ENCODE results near the gene MGAT4C.
"Not testable (repeated sequence)": the region's sequence is repeated elsewhere in the genome, so short reads cannot be mapped to it uniquely, and the experiment has no call there.

MGAT4C gene

DNA sequence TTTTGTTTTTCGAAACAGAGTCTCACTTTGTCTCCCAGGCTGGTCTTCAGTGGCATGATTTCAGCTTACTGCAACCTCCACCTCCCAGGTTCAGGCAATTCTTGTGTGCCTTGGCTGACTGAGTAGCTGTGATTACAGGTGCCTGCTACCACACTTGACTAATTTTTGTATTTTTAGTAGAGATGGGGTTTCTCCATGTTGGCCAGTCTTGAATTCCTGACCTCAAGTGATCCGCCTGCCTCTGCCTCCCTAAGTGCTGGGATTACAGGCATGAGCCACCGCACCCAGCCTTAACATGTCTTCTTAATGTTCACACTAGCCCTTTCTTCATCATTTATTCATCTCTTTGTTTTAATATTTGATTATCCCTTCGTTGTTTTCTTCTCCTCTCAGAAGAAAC is 197.1 kb downstream of the MGAT4C start:
- not testable (repeated sequence) for H3K9me3 ChIP-seq (ENCODE audit: control insufficient read depth, insufficient read depth, low read length); H3K27ac ChIP-seq (ENCODE audit: low read depth, low read length); H3K4me3 ChIP-seq (ENCODE audit: low read depth, low read length); H3K36me3 ChIP-seq (ENCODE audit: control insufficient read depth, insufficient read depth, low read length); H3K4me1 ChIP-seq (ENCODE audit: control insufficient read depth, insufficient read depth, low read length); H3K9ac ChIP-seq (ENCODE audit: low read depth, low read length); H3K27me3 ChIP-seq (ENCODE audit: control insufficient read depth, insufficient read depth, low read length)

DNA sequence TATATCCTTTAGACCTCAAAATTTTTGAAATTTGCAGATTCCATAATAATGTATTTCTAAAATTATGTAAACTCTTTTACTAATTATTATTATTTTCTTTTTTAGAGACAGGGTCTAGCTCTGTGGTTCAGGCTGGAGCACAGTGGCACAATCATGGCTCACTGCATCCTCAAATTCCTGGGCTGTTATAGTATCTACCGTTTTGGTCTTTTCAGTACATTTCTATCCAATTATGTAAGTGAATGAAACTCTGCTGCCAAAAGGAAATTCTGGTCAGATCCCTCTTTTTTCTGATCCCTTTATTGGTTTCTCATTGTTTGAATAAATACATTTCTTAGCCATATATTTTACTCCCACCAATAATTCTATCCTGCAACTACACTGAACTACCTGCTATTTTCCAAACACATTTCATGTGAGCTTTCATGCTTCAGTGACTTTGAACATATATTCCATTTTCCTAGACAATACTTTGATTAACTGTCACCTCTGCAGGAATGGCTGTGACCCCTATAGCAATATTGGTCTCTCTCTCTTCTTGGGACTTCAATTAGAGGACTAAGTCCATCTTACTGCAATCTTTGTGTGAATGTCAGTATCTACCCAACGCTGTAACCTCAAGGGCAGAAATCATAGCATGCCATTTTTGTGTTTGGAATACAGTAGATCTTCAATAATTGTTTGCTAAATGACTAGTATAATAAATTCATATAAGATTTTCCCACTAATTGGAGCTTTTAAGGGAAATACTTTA is 198.9 kb downstream of the MGAT4C start:
- H3K27ac ChIP-seq (ENCODE audit: low read depth, low read length): no peak overlapping the region
- no peaks in the 10 kb centered on the region for H3K4me1 ChIP-seq (ENCODE audit: control insufficient read depth, insufficient read depth, low read length)
- no peaks in the 10 kb centered on the region; the same call in 1 of the 2 replicates for H3K9me3 ChIP-seq (ENCODE audit: control insufficient read depth, insufficient read depth, low read length)
- no peak overlapping the region for H3K9ac ChIP-seq (ENCODE audit: low read depth, low read length)
- H3K4me3 ChIP-seq (ENCODE audit: low read depth, low read length): no peak overlapping the region
- H3K27me3 ChIP-seq (ENCODE audit: control insufficient read depth, insufficient read depth, low read length): no peaks in the 10 kb centered on the region
- no peaks in the 10 kb centered on the region for H3K36me3 ChIP-seq (ENCODE audit: control insufficient read depth, insufficient read depth, low read length)

DNA sequence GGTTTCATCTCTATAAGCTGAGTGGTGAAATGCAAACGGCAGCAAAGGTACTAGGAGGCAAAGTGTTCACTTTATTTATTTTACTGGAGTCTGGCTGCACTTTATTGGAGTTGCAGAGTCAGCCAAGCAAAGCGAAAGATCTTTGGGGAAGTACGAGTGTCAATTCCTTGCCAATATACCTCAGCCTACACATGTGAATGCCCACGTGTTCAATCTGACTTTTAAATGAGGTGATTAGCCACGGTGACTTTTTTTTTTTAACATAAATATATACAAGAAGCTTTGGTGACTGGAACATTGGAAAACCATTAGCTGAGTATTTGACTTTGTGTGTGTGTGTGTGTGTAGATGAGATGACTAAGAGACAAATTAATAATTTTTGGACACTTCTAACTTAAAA is 203.3 kb downstream of the MGAT4C start:
- no peaks in the 10 kb centered on the region for H3K27me3 ChIP-seq (ENCODE audit: control insufficient read depth, insufficient read depth, low read length)
- no peak overlapping the region for H3K27ac ChIP-seq (ENCODE audit: low read depth, low read length)
- H3K4me3 ChIP-seq (ENCODE audit: low read depth, low read length): no peak overlapping the region
- no peaks in the 10 kb centered on the region for H3K9me3 ChIP-seq (ENCODE audit: control insufficient read depth, insufficient read depth, low read length)
- H3K36me3 ChIP-seq (ENCODE audit: control insufficient read depth, insufficient read depth, low read length): no peaks in the 10 kb centered on the region
- no peak overlapping the region for H3K9ac ChIP-seq (ENCODE audit: low read depth, low read length)
- H3K4me1 ChIP-seq (ENCODE audit: control insufficient read depth, insufficient read depth, low read length): no peaks in the 10 kb centered on the region

GRCh38 chr12:86050010-86050409 is 206.2 kb downstream of the MGAT4C start:
- Histone ChIP-seq H3K9ac (ENCODE audit: low read depth, low read length) (no peak overlapping the region), H3K9me3 (ENCODE audit: control insufficient read depth, insufficient read depth, low read length) (no peaks in the 10 kb centered on the region), H3K36me3 (ENCODE audit: control insufficient read depth, insufficient read depth, low read length) (no peaks in the 10 kb centered on the region), H3K27ac (ENCODE audit: low read depth, low read length) (no peak overlapping the region), H3K4me1 (ENCODE audit: control insufficient read depth, insufficient read depth, low read length) (no peaks in the 10 kb centered on the region), H3K4me3 (ENCODE audit: low read depth, low read length) (no peak overlapping the region), H3K27me3 (ENCODE audit: control insufficient read depth, insufficient read depth, low read length) (no peaks in the 10 kb centered on the region)

- H3K4me1 ChIP-seq (ENCODE audit: control insufficient read depth, insufficient read depth, low read length): no peaks in the 10 kb centered on the region
- no peaks in the 10 kb centered on the region for H3K27me3 ChIP-seq (ENCODE audit: control insufficient read depth, insufficient read depth, low read length)
- no peak overlapping the region for H3K4me3 ChIP-seq (ENCODE audit: low read depth, low read length)
- peaks cover 21% of the 10 kb centered on the region for H3K9me3 ChIP-seq (ENCODE audit: control insufficient read depth, insufficient read depth, low read length)
- no peak overlapping the region for H3K27ac ChIP-seq (ENCODE audit: low read depth, low read length)
- H3K36me3 ChIP-seq (ENCODE audit: control insufficient read depth, insufficient read depth, low read length): no peaks in the 10 kb centered on the region
- H3K9ac ChIP-seq (ENCODE audit: low read depth, low read length): no peak overlapping the region
These were observed 211.8 kb downstream of the MGAT4C start for GRCh38 chr12:86044396-86044795.

- Histone ChIP-seq H3K4me1 (ENCODE audit: control insufficient read depth, insufficient read depth, low read length) (no peaks in the 10 kb centered on the region), H3K36me3 (ENCODE audit: control insufficient read depth, insufficient read depth, low read length) (no peaks in the 10 kb centered on the region), H3K27me3 (ENCODE audit: control insufficient read depth, insufficient read depth, low read length) (no peaks in the 10 kb centered on the region), H3K4me3 (ENCODE audit: low read depth, low read length) (no peak overlapping the region), H3K9me3 (ENCODE audit: control insufficient read depth, insufficient read depth, low read length) (peaks cover 28% of the 10 kb centered on the region), H3K27ac (ENCODE audit: low read depth, low read length) (no peak overlapping the region), H3K9ac (ENCODE audit: low read depth, low read length) (no peak overlapping the region)
These were observed 214.1 kb downstream of the MGAT4C start for GRCh38 chr12:86042062-86042461.

- Histone ChIP-seq H3K9me3 (ENCODE audit: control insufficient read depth, insufficient read depth, low read length) (no peaks in the 10 kb centered on the region), H3K4me1 (ENCODE audit: control insufficient read depth, insufficient read depth, low read length) (no peaks in the 10 kb centered on the region), H3K36me3 (ENCODE audit: control insufficient read depth, insufficient read depth, low read length) (no peaks in the 10 kb centered on the region), H3K9ac (ENCODE audit: low read depth, low read length) (no peak overlapping the region), H3K27ac (ENCODE audit: low read depth, low read length) (no peak overlapping the region), H3K4me3 (ENCODE audit: low read depth, low read length) (no peak overlapping the region), H3K27me3 (ENCODE audit: control insufficient read depth, insufficient read depth, low read length) (no peaks in the 10 kb centered on the region)
These were observed 237.8 kb downstream of the MGAT4C start for GRCh38 chr12:86018361-86018760.

DNA sequence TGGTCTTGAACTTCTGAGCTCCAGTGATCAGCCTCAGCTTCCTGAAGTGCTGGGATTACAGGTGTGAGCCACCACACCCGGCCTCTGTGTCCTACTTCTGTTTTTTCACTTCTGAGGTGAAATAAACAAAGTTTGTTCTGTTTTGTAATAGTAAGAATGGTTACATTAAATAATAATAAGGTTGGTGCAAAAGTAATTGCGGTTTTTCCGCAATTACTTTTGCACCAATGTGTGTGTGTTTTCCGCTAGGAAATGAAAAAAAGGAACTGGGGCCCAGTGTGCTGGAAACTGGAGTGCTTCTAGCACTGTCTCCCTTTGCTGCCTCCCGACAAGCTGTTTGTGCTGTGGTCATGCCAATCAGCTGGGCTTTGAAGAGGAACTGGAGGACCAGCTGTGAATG is 241.2 kb downstream of the MGAT4C start:
- Histone ChIP-seq H3K9me3 (ENCODE audit: control insufficient read depth, insufficient read depth, low read length) (no peaks in the 10 kb centered on the region), H3K27ac (ENCODE audit: low read depth, low read length) (no peak overlapping the region), H3K36me3 (ENCODE audit: control insufficient read depth, insufficient read depth, low read length) (no peaks in the 10 kb centered on the region), H3K9ac (ENCODE audit: low read depth, low read length) (no peak overlapping the region), H3K4me3 (ENCODE audit: low read depth, low read length) (no peak overlapping the region), H3K27me3 (ENCODE audit: control insufficient read depth, insufficient read depth, low read length) (no peaks in the 10 kb centered on the region), H3K4me1 (ENCODE audit: control insufficient read depth, insufficient read depth, low read length) (no peaks in the 10 kb centered on the region)

GRCh38 chr12:86006727-86007126 is 249.5 kb downstream of the MGAT4C start:
- Histone ChIP-seq H3K4me3 (ENCODE audit: low read depth, low read length) (no peak overlapping the region), H3K9ac (ENCODE audit: low read depth, low read length) (no peak overlapping the region), H3K9me3 (ENCODE audit: control insufficient read depth, insufficient read depth, low read length) (no peaks in the 10 kb centered on the region), H3K4me1 (ENCODE audit: control insufficient read depth, insufficient read depth, low read length) (no peaks in the 10 kb centered on the region), H3K36me3 (ENCODE audit: control insufficient read depth, insufficient read depth, low read length) (no peaks in the 10 kb centered on the region), H3K27ac (ENCODE audit: low read depth, low read length) (no peak overlapping the region), H3K27me3 (ENCODE audit: control insufficient read depth, insufficient read depth, low read length) (no peaks in the 10 kb centered on the region)

DNA sequence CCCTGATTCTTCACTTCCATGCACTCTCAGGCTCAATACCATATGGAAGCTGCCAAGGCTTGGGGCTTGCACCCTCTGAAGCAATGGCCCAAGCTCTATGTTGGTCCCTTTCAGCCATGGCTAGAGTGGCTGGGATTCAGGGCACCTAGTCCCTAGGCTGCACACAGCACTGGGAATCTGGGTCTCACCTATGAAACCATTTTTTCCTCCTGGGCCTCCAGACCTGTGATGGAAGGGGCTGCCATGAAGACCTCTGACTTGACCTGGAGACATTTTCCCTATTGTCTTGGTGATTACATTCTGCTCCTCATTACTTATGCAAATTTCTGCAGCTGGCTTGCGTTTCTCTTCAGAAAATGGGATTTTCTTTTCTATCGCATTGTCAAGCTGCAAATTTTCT is 258.1 kb downstream of the MGAT4C start:
- Histone ChIP-seq H3K27ac (ENCODE audit: low read depth, low read length) (no peak overlapping the region), H3K27me3 (ENCODE audit: control insufficient read depth, insufficient read depth, low read length) (no peaks in the 10 kb centered on the region), H3K9ac (ENCODE audit: low read depth, low read length) (no peak overlapping the region), H3K9me3 (ENCODE audit: control insufficient read depth, insufficient read depth, low read length) (peaks cover 32% of the 10 kb centered on the region), H3K4me1 (ENCODE audit: control insufficient read depth, insufficient read depth, low read length) (no peaks in the 10 kb centered on the region), H3K36me3 (ENCODE audit: control insufficient read depth, insufficient read depth, low read length) (no peaks in the 10 kb centered on the region), H3K4me3 (ENCODE audit: low read depth, low read length) (no peak overlapping the region)

- Histone ChIP-seq H3K27me3 (ENCODE audit: control insufficient read depth, insufficient read depth, low read length) (no peaks in the 10 kb centered on the region), H3K9me3 (ENCODE audit: control insufficient read depth, insufficient read depth, low read length) (peaks cover 43% of the 10 kb centered on the region), H3K9ac (ENCODE audit: low read depth, low read length) (no peak overlapping the region), H3K4me1 (ENCODE audit: control insufficient read depth, insufficient read depth, low read length) (no peaks in the 10 kb centered on the region), H3K27ac (ENCODE audit: low read depth, low read length) (no peak overlapping the region), H3K4me3 (ENCODE audit: low read depth, low read length) (no peak overlapping the region), H3K36me3 (ENCODE audit: control insufficient read depth, insufficient read depth, low read length) (no peaks in the 10 kb centered on the region)
These were observed 259.9 kb downstream of the MGAT4C start for GRCh38 chr12:85996280-85996679.
